ENCODE measurements around the gene SFN. TPM values are rescaled to one million over a fixed set of nuclear protein-coding genes. Genes with fewer than 3 reads are reported as not detected.

Gene SFN
- total RNA-seq, 4 donors from 2014 or later = 755 to 1,044 (median 948) TPM

DNA sequence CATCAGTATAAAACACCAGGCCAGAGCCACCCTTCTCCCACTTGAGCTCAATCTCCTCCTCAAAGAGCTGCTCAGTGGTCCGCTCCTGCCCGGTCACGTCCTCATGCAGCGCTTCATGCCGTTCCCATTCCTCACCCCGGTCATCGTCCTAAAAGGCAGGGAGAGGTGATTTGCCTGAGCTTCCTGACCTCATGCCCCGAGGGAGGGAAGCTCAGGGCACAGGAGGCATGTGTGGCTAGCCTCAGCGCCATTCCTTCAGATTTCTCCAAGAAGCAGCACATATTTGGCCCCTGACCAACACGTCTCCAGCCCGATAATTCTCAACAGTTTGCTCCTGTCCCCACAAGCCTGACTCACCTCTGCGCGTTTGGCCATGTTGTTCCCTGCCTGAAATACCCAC, 31.3 kb downstream of the SFN start:
- TF ChIP-seq, protein P1, sequence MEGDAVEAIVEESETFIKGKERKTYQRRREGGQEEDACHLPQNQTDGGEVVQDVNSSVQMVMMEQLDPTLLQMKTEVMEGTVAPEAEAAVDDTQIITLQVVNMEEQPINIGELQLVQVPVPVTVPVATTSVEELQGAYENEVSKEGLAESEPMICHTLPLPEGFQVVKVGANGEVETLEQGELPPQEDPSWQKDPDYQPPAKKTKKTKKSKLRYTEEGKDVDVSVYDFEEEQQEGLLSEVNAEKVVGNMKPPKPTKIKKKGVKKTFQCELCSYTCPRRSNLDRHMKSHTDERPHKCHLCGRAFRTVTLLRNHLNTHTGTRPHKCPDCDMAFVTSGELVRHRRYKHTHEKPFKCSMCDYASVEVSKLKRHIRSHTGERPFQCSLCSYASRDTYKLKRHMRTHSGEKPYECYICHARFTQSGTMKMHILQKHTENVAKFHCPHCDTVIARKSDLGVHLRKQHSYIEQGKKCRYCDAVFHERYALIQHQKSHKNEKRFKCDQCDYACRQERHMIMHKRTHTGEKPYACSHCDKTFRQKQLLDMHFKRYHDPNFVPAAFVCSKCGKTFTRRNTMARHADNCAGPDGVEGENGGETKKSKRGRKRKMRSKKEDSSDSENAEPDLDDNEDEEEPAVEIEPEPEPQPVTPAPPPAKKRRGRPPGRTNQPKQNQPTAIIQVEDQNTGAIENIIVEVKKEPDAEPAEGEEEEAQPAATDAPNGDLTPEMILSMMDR (IDR thresholded peaks at IDR 0.05) = no peak
- TF ChIP-seq POLR2A (IDR thresholded peaks at IDR 0.05) = no peak
- WGBS, 2 donors = 88 to 89% methylated on average over 13 of the region's 13 CpGs
- DNase-seq (ENCODE audit: low spot score in 2 of 2) = no peak
- intact Hi-C loops (cut with DNase I; ENCODE audit: low total_unique reads) = no loop called here
- H3K4me3 ChIP-seq (ENCODE audit: low read depth, poor library complexity, severe bottlenecking) = no peak overlapping the region

DNA sequence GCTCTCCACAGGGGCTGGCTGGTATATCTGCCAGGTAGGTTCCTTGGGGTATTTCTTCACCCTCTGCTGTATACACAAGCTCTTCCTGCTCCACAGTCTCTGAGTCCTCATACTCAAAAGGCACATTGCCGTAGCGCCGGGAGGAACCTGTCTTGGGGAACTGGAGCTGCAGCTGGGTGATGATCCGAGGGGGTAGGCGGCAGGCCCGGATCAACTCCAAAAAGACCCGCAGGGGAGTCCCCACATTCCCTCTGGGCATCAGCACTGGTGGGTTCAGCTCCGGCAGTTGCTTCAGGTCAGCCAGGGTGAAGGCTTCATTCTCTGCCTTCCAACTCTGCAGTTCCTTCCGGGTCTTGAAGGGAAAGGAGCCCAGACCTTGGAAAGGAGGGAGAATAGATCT, 34.4 kb downstream of the SFN start:
- 91 to 96% methylated on average over 9 of the region's 9 CpGs for WGBS, 2 donors
- DNase-seq (ENCODE audit: low spot score in 2 of 2) = no peak
- intact Hi-C loops (cut with DNase I; ENCODE audit: low total_unique reads) = no loop called here

DNA sequence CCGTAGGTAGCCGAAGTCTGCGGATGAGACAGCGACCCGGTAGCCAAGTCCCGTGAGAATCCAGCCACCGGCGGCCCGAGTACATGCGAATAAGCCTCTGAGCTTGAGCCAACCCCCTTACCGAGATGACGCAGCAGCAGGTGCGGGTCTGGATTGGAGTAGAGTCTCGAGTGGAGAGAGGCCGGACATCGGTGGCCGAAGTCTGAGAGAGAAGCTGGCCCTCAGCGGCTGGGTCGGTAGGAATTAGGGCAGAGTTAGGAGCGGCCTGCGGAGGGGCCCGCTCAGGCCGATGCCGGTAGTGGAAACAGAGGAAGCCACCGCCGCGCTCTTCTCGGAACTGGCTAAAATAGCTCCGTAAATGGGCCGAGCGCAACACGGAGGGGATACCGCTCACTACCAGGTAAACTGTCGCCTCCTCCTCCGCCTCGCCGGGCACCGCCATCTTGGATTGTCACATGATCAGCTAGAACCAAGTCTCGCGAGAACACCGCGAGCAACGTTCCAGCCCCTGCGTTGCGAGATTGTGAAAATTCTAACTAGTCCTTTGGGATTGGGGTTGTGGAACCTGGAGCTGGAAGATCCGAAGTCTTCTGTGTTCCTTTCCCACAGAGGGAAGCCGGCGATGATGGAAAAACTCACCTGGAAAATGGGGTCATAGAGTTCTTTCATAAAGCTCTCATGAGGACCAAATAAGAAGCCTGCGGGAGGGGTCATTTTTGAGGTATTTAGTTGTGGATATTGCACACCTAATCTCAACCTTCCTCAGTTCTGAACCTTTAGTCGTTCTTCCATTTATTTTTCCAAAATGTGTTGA, 37.3 kb downstream of the SFN start, which contains the start of gene GPATCH3:
GPATCH3 (minus strand) TSS at position 467 of the 814 bp plus-strand sequence; CDS start at position 442, 25 bp downstream.
- peak within 1 kb of the TSS; percentile 99 for H3K4me3 ChIP-seq (ENCODE audit: low read depth, poor library complexity, severe bottlenecking)
- intact Hi-C loops (cut with DNase I; ENCODE audit: low total_unique reads) = no loop called here
- WGBS, 2 donors = 0 to 1% methylated on average over 45 to 50 of the region's 50 CpGs
- peak; percentile 91 to 98 for DNase-seq (ENCODE audit: low spot score in 2 of 2)
- TF ChIP-seq POLR2A (IDR thresholded peaks at IDR 0.05) = no peak
- TF ChIP-seq, protein P1 (IDR thresholded peaks at IDR 0.05) = no peak

More for the DNA sequence above, 34.4 kb downstream of the SFN start:
- H3K4me3 ChIP-seq (ENCODE audit: low read depth, poor library complexity, severe bottlenecking) = no peak overlapping the region
- TF ChIP-seq, protein P1 (IDR thresholded peaks at IDR 0.05) = no peak
- TF ChIP-seq POLR2A (IDR thresholded peaks at IDR 0.05) = no peak

DNA sequence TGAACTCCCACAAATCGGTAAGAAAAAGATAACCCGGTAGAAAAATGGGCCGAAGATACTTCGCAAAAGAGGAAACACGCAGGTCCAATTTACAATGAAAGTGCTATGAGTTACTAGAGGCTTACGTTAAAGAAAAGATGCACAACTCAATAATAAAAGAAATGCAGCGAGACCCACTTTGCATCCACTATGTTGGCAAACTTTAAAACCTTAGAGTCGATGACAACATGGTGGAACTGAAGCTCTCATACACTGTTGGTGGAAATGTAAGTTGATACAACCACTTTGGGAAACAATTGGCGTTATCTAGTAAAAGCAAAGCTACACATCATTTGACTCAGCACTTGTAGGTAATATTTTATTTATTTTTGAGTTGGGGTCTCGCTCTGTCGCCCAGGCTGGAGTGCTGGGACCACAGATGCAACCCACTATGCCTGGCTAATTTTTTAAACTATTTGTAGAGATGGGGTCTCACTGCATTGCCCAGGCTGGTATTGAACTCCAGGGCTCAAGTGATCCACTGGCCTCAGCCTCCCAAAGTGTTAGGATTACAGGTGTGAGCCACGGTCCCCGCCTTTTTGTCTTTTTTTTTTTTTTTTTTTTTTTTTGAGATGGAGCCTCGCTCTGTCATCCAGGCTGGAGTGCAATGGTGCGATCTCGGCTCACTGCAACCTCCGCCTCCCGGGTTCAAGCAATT, 38.0 kb downstream of the SFN start:
- DNase-seq (ENCODE audit: low spot score in 2 of 2) = no peak
- 67 to 71% methylated on average over 18 of the region's 18 CpGs for WGBS, 2 donors
- intact Hi-C loops (cut with DNase I; ENCODE audit: low total_unique reads) = no loop called here
- H3K4me3 ChIP-seq (ENCODE audit: low read depth, poor library complexity, severe bottlenecking) = no peak overlapping the region
- no peak for TF ChIP-seq POLR2A (IDR thresholded peaks at IDR 0.05)
- TF ChIP-seq, protein P1 (IDR thresholded peaks at IDR 0.05) = no peak

DNA sequence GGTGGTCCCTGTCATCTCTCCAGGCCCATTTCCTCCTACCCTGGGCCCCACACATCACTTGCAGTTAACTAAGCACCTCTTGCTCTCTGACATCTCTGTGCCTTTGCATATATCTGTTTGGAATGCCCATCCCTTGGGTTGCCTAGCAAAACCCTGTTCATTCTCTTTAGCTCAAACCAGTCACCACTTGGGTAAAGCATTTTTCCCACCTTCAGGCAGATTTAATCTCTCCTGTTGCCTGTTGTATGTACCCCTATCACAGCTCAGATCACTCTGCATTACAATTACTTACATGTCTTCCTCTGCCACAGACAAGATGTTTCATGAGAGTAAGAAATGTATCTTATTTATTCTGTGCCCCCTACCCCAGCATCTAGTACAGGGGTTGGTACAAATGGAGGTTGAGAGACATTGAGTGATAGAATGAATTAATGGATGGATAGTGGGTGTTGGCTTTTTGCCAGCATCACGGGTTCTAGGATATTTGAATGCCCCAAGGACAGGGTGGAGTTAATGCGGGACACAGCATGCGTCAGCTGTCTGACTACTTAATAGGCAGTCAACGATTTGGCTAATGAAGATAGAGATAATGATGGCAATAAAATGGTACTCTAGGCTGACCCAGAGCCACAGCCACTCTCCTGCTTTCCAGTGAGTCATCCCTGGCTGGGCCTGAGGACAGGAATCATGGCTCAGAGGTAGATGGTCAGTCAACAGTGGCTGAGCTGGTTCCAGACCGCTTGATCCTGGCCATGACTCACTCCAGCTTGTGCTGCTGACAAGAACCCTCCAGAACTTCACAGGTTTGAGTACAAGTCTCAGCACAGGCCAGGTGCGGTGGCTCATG, 44.3 kb downstream of the SFN start:
- TF ChIP-seq, protein P1 (IDR thresholded peaks at IDR 0.05) = no peak
- TF ChIP-seq POLR2A (IDR thresholded peaks at IDR 0.05) = no peak
- intact Hi-C loops (cut with DNase I; ENCODE audit: low total_unique reads) = no loop called here
- H3K4me3 ChIP-seq (ENCODE audit: low read depth, poor library complexity, severe bottlenecking) = no peak overlapping the region
- no peak for DNase-seq (ENCODE audit: low spot score in 2 of 2)
- 28 to 42% methylated on average over 6 of the region's 6 CpGs for WGBS, 2 donors

All from lower leg skin (tissue), 4 donors.